Measurements from ENCODE around the gene SPON2.

- no peak for TF ChIP-seq USF2 (IDR thresholded peaks at IDR 0.05; ENCODE audit: low read depth, low read length)
- no peak for TF ChIP-seq POLR2A (IDR thresholded peaks at IDR 0.05; ENCODE audit: low read depth, low read length)
- no peak for TF ChIP-seq CTCF (conservative IDR thresholded peaks at IDR 0.05; ENCODE audit: low read depth, low read length)
- no peak for TF ChIP-seq ELK1 (IDR thresholded peaks at IDR 0.05; ENCODE audit: borderline replicate concordance, low read depth, low read length)
- TF ChIP-seq BHLHE40 (IDR thresholded peaks at IDR 0.05; ENCODE audit: low read depth, low read length) = no peak
- no peak for TF ChIP-seq CHD1 (IDR thresholded peaks at IDR 0.05; ENCODE audit: low read depth, low read length)
- no peak for TF ChIP-seq RCOR1 (IDR thresholded peaks at IDR 0.05; ENCODE audit: insufficient replicate concordance, low read length)
- no peak for TF ChIP-seq SMC3 (IDR thresholded peaks at IDR 0.05; ENCODE audit: low read depth, low read length)
- TF ChIP-seq MXI1 (IDR thresholded peaks at IDR 0.05; ENCODE audit: borderline replicate concordance, low read depth, low read length) = no peak
- no peak for TF ChIP-seq CEBPB (IDR thresholded peaks at IDR 0.05; ENCODE audit: low read depth, low read length)
- TF ChIP-seq RAD21 (IDR thresholded peaks at IDR 0.05; ENCODE audit: low read length) = no peak
- TF ChIP-seq MAZ (IDR thresholded peaks at IDR 0.05; ENCODE audit: borderline replicate concordance, low read depth, low read length) = no peak
- TF ChIP-seq FOS (IDR thresholded peaks at IDR 0.05; ENCODE audit: low read depth, low read length) = no peak
Measured at GRCh38 chr4:1215141-1216075, 43.0 kb upstream of the SPON2 start.

Data from IMR-90 (cell line).